Stimulated activated CD4-positive, alpha-beta T cell treated with anti-CD3 and anti-CD28 coated beads, Interleukin-1b, Interleukin-23, amount 100 ng/mL, for 48 hours (primary cell): ENCODE results near the gene STX17.
"Not testable (repeated sequence)": the region's sequence is repeated elsewhere in the genome, so short reads cannot be mapped to it uniquely, and the experiment has no call there.

Experiments
- DNase-seq: peaks from one replicate; pipeline ENCODE4 v3.0.0-alpha.2; 2020

The STX17 gene

GRCh38 chr9:99973455-99973854 lies 67.0 kb downstream of the STX17 start:
- no peak for DNase-seq

GRCh38 chr9:99977033-99977792 lies 70.8 kb downstream of the STX17 start:
- no peak for DNase-seq

- no peak for DNase-seq
Measured at GRCh38 chr9:99978221-99978620, 71.8 kb downstream of the STX17 start.

- DNase-seq = no peak
Measured at GRCh38 chr9:99980598-99980997, 74.1 kb downstream of the STX17 start.

GRCh38 chr9:99986642-99987041 lies 80.2 kb downstream of the STX17 start:
- no peak for DNase-seq

GRCh38 chr9:99990508-99990907 lies 84.1 kb downstream of the STX17 start:
- not testable (repeated sequence) for DNase-seq

GRCh38 chr9:99998266-99998665 lies 91.8 kb downstream of the STX17 start:
- DNase-seq = no peak

GRCh38 chr9:99998866-99999265 lies 92.4 kb downstream of the STX17 start:
- DNase-seq = no peak

- DNase-seq = no peak
Measured at GRCh38 chr9:99999797-100000196, 93.3 kb downstream of the STX17 start.

- DNase-seq = peak; percentile 23
Measured at GRCh38 chr9:100011062-100011681, 104.7 kb downstream of the STX17 start.

GRCh38 chr9:100012279-100012678 lies 105.8 kb downstream of the STX17 start:
- no peak for DNase-seq

GRCh38 chr9:100013573-100013972 lies 107.1 kb downstream of the STX17 start:
- no peak for DNase-seq

GRCh38 chr9:100014846-100015245 lies 108.4 kb downstream of the STX17 start:
- no peak for DNase-seq

GRCh38 chr9:100019541-100019940 lies 113.1 kb downstream of the STX17 start:
- DNase-seq = no peak
